HG03060 (cell line): Measurements from ENCODE around the gene CPPED1.

Source experiments
- ATAC-seq: cut with Tn5 transposase; IDR thresholded peaks from one replicate; pipeline ENCODE4 v1.9.1; 2021; ENCODE audit warnings: low read depth, moderate number of reproducible peaks; ENCODE audit not compliant: unreplicated experiment

Gene CPPED1

DNA sequence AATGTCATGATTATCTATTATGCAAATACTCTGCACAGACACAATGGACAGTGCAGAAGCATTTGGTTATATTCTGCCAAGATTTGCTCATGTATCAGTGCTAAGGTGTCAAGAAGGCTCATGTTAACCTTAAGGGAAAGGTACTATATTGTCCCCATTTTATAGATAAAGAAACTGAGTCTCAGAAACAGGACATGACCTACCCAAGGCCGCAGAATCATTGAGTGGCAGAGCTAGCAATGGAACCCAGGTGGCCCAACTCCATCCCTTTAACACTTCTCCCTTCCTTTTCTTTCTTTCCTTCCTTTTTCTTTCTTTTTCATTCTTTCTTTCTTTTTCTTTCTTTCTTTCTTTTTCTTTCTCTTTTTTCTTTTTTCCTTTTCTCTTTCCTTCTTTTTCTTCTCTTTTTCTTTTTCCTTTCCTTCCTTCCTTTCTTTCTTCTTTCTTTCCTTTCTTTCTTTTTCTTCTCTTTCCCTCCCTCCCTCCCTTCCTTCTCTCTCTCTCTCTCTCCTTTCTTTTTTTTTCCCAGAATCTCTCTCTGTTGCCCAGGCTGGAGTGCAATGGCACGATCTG is 149.8 kb downstream of the CPPED1 start:
- ATAC-seq = no peak

DNA sequence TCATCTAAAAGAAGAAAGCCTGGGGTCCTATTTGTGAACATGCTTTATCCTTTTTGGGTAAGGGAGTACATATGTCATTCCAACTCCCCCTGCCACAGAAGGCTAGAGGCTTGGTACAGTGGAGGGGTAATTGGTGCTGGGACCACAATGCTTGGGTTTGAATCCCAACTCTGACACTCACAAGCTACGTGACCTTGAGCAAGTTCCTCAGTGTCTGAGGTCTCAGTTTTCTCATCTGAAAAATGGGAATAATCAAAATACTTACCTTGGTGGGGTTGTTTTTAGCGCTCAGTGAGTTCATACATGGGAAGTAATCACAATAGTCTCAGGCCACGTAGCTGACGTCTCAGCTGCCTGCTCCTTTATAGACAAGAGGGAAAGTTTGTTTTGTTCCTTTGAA is 150.8 kb downstream of the CPPED1 start:
- no peak for ATAC-seq

- no peak for ATAC-seq
These were observed 151.7 kb downstream of the CPPED1 start for GRCh38 chr16:12651765-12652512.

- ATAC-seq = no peak
These were observed 154.3 kb downstream of the CPPED1 start for GRCh38 chr16:12649356-12649755.

- ATAC-seq = no peak
These were observed 157.0 kb downstream of the CPPED1 start for GRCh38 chr16:12646490-12647274.

DNA sequence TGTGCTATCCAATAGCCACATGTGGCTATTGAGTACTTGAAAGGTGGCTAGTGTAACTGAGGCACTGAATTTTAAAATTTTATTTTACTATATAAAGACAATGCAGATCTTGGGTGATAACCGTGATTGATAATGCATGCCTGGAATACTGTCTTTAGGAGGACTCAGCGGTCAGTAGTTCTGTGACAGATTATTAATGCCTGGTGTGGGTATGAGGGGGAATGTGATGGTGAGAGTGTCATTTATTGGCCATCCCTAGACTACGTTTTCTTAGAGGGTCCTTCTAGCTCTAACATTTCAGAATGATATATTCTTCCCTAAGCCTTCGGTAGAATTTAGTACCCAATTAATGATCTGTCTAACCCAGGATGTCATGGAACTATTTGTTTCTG is 157.6 kb downstream of the CPPED1 start:
- no peak for ATAC-seq

GRCh38 chr16:12643034-12643455 is 160.6 kb downstream of the CPPED1 start:
- no peak for ATAC-seq

GRCh38 chr16:12639044-12639443 is 164.6 kb downstream of the CPPED1 start:
- ATAC-seq = no peak

GRCh38 chr16:12637002-12637401 is 166.7 kb downstream of the CPPED1 start:
- no peak for ATAC-seq

DNA sequence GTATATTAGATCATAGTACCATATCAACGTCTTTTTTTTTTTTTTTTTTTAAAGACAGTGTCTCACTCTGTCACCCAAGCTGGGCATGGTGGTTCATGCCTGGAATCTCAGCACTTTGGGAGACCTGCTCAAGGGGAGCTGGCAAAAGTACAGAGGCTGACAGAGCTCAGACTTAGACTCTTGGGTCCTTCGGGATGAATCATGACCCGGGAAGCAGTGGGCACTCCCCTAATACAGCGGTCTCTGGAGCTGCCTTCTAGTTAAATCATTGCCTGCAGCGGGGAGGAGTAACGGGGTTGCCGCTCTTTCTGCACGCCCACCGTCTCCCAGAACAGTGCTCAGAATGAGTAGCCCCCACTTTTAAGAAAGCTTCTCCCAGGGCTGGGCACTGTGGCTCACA is 174.4 kb downstream of the CPPED1 start:
- no peak for ATAC-seq

DNA sequence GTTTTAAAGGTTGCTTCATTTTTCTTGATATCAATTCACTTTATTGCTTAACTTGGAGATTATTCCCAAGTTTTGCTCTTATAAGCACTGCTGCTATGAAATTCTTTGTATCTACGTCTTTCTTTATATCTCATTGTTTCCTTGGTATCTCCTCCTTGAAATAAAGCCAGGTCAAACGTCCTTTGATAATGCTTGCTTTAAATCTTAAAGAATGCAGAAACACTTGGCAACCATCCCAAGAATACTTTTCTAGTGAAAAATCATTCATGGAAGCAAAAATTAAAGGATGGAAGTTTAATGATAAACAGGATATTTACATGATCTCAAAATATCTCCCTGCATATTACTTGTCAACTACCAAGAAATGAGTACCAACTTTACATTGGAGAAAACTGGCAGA is 175.2 kb downstream of the CPPED1 start:
- ATAC-seq = no peak

- ATAC-seq = no peak
These were observed 176.3 kb downstream of the CPPED1 start for GRCh38 chr16:12627394-12627793.

DNA sequence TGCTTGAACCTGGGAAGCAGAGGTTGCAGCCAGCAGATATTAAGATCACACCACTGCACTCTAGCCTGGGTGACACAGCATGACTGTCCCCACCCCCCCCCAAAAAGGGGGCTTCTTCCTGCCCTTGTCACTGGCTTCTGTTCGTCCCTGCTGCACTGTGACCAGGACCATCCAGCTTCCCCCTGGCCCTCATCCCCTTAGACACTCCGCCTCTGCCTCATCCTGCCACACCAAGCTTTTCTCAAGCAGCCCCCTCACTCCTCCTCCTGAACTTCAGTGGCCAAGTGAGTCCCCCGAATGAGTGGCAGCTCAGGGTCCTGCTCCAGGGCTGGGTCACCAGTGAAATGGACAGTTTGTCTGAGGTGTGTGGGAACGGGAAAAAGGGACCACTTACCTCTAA is 177.3 kb downstream of the CPPED1 start:
- no peak for ATAC-seq

GRCh38 chr16:12625716-12626115 is 178.0 kb downstream of the CPPED1 start:
- ATAC-seq = no peak

DNA sequence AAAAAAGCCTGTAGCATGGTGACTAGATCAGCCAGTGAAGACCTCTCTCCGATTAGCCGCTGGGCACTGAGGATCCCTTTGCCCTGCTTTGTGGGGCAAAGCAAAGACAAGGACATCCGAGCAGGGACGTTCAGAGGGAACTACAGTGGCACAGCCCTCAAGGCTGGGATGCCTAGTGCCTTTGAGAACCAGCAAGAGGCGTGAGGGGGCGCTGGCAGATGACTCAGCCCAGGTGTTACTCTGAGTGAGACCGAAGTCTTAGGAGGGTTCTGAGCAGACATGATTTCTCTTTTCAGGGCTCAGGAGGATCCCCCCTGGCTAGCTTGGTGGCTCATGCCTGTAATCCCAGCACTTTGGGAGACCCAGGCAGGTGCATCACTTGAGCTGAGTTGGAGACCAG is 178.6 kb downstream of the CPPED1 start:
- no peak for ATAC-seq

DNA sequence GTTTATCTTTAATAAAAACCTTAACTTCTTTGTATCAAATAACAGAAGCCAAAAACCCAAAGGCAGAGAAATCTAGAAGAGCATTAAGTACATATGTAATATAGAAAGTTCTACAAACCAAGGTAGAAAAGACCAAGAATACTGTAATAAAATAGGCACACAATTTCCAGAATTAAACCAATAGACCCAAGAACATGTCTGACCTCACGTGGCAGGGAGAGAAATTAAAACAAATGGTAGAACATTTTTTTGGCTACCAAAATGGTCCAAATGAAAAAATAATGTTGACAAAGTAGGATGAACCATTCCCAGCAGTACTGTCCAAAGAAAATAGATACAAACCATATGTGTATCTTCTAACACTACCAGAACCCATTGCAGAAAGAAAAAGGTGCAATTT is 183.5 kb downstream of the CPPED1 start:
- no peak for ATAC-seq

DNA sequence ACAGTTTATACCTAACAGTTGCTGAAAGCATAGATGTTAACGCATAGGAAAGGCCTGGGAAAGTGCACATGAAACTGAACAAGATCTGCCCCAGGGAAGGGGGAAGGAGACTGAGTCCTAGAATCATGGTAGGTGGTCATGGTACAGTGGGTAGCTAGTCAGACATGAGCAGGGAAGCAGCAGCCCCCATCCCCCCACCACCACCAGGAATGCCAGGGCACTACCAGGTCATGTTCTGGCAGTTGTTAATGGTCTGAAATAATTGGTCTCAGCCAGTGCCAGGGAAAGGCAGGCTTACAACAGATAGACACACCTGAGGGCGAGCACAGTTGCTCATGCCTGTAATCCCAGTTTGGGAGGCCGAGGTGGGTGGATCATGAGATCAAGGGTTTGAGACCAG is 185.2 kb downstream of the CPPED1 start:
- no peak for ATAC-seq

GRCh38 chr16:12617401-12617819 is 186.3 kb downstream of the CPPED1 start:
- no peak for ATAC-seq

DNA sequence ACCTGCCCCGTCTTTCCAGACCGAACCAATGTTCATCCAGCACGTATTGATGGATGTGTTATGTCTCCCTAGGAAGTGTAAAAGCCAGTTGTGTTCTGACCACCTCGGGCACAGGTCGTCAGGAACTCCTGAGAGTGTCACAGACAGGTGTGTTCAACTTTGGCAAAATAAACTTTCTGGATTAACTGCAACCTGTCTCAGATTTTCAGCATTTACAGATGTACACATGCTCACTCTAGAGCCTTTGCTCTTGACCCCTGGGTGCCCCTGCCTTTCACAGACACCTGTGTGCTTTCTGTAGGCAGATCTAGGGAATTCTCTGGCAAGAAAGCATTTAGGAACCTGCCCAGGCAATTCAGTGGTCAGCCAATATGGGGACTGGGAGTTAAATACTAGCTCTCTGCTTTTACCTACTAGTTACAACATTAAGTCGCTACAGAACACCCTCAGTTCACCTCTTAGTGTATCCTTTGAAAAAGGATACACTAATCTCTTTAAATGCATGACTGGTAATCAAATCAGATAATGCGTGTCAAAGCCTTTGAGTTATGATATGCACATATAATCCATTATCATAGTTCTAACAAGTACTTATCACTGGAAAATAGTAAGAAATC is 188.9 kb downstream of the CPPED1 start:
- ATAC-seq = no peak

DNA sequence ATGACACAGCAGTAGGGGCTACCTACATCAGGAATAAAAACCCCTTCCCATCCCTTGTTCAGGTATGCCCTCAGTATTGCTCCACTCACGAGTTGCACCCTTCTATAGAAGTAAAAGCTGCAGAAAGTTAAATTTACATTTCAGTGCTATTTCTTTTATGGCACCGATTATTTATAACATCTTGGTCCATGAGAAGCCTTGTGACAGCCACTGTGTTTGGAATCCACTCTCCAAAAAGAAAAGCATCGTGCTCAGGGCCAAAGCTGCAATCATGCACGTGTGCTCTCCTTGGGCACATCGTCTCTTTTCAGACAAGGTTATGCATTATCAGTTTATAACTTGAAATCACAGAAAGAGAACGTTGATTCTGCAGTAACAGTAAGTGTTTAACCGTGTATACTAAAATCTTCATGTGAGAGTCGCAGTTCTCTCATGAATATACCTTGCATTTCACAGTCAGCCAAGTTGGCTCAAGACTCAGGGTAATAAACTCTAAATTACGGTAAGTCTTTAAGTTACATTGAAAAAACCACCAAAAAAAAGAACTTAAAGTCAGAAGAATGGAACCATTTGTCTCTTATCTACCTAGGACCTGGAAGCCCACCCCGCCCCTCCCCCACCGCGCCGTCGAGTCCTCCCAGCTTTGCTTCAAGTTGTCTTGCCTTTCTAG is 189.6 kb downstream of the CPPED1 start:
- ATAC-seq = no peak
